ENCODE measurements around the gene FEZF2.

FEZF2 gene

GRCh38 chr3:62371720-62372591 is 1.4 kb downstream of the FEZF2 start:
- DNase-seq = no peak

- DNase-seq = no peak
These were observed 2.3 kb downstream of the FEZF2 start for GRCh38 chr3:62370858-62371719.

GRCh38 chr3:62370112-62370857 is 3.1 kb downstream of the FEZF2 start:
- DNase-seq = no peak

- DNase-seq = no peak
These were observed 3.9 kb downstream of the FEZF2 start for GRCh38 chr3:62369476-62369743.

GRCh38 chr3:62368705-62369475 is 4.5 kb downstream of the FEZF2 start:
- DNase-seq = no peak

GRCh38 chr3:62368290-62368704 is 5.1 kb downstream of the FEZF2 start:
- DNase-seq = no peak

GRCh38 chr3:62367763-62368195 is 5.6 kb downstream of the FEZF2 start:
- no peak for DNase-seq

- DNase-seq = no peak
These were observed 7.2 kb downstream of the FEZF2 start for GRCh38 chr3:62366126-62366484.

- no peak for DNase-seq
These were observed 7.8 kb downstream of the FEZF2 start for GRCh38 chr3:62365391-62366125.

GRCh38 chr3:62364191-62364590 is 9.2 kb downstream of the FEZF2 start:
- DNase-seq = no peak

- no peak for DNase-seq
These were observed 10.1 kb downstream of the FEZF2 start for GRCh38 chr3:62363275-62363674.

- no peak for DNase-seq
These were observed 11.5 kb downstream of the FEZF2 start for GRCh38 chr3:62361824-62362223.

- DNase-seq = no peak
These were observed 12.1 kb downstream of the FEZF2 start for GRCh38 chr3:62361261-62361660.

- no peak for DNase-seq
These were observed 13.8 kb downstream of the FEZF2 start for GRCh38 chr3:62359531-62359930.

- DNase-seq = no peak
These were observed 17.0 kb downstream of the FEZF2 start for GRCh38 chr3:62356356-62356755.

GRCh38 chr3:62355703-62356102 is 17.6 kb downstream of the FEZF2 start:
- no peak for DNase-seq

- DNase-seq = no peak
These were observed 29.6 kb downstream of the FEZF2 start for GRCh38 chr3:62343755-62344154.

GRCh38 chr3:62335196-62335595 is 38.2 kb downstream of the FEZF2 start:
- peak; percentile 54 for DNase-seq

GRCh38 chr3:62332835-62333244 is 40.5 kb downstream of the FEZF2 start:
- DNase-seq = peak; percentile 40

GRCh38 chr3:62332017-62332416 is 41.3 kb downstream of the FEZF2 start:
- no peak for DNase-seq

- no peak for DNase-seq
These were observed 43.4 kb downstream of the FEZF2 start for GRCh38 chr3:62329971-62330370.

- DNase-seq = no peak
These were observed 47.5 kb downstream of the FEZF2 start for GRCh38 chr3:62325896-62326295.
